Colonic mucosa (tissue), 4 donors: ENCODE data around the gene ITPK1. TPM values are rescaled to one million over a fixed set of nuclear protein-coding genes. Genes with fewer than 3 reads are reported as not detected.

Experiments used
- DNase-seq: peaks from one replicate; pipeline ENCODE4 v3.0.0-alpha.2; 2020
- H3K27ac ChIP-seq: fragments of 200-600 bp; one replicate; pipeline ENCODE4 v1.8.0; 2021
- H3K27me3 ChIP-seq: fragments of 200-600 bp; one replicate; pipeline ENCODE4 v1.8.0; 2021
- H3K36me3 ChIP-seq: fragments of 200-600 bp; one replicate; pipeline ENCODE4 v1.8.0; 2021
- H3K4me1 ChIP-seq: fragments of 200-600 bp; one replicate; pipeline ENCODE4 v1.8.0; 2021; ENCODE audit warnings: mild to moderate bottlenecking
- H3K4me3 ChIP-seq: fragments of 200-600 bp; one replicate; pipeline ENCODE4 v1.8.0; 2021
- H3K9ac ChIP-seq, 2 donors: one replicate each; pipeline ENCODE4 v1.7.0; 2013; ENCODE audit warnings: control low read depth in 2 of 2, low read depth in 2 of 2, low read length in 2 of 2
- H3K9me3 ChIP-seq: fragments of 200-600 bp; one replicate; pipeline ENCODE4 v1.8.0; 2021
- intact Hi-C: fragments of 100-400 bp; cut with DNase I; formaldehyde crosslinking; loops from one replicate; pipeline ENCODE4 v1.14.1; 2022
- total RNA-seq, 2 donors: library from RNA; stranded (reverse); fragmentation: NEBNext Ultra II Directional in 1 of 2; extraction: Animal tissue kit (Norgen Biotek cat#: 25700) in 1 of 2; gene quantifications; one replicate each; pipeline ENCODE4 v1.2.1, GENCODE V29; 2021
- TF ChIP-seq, protein P1 (sequence below): fragments of 200-600 bp; IDR thresholded peaks from one replicate; pipeline ENCODE4 v1.8.0; 2022; ENCODE audit warnings: antibody characterized with exemption, mild to moderate bottlenecking
- donor health status: healthy.
- donor health status: DM: no; HTN: no; CAD: no.
- donor health status: DM: no; HTN: no; CAD: no.

Gene ITPK1
- total RNA-seq, 2 donors from 2014 or later, result 118 to 134 TPM

GRCh38 chr14:92900660-92901059 is 215.1 kb downstream of the ITPK1 start:
- intact Hi-C loops, result no loop called here
- DNase-seq, result no peak
- TF ChIP-seq, protein P1, sequence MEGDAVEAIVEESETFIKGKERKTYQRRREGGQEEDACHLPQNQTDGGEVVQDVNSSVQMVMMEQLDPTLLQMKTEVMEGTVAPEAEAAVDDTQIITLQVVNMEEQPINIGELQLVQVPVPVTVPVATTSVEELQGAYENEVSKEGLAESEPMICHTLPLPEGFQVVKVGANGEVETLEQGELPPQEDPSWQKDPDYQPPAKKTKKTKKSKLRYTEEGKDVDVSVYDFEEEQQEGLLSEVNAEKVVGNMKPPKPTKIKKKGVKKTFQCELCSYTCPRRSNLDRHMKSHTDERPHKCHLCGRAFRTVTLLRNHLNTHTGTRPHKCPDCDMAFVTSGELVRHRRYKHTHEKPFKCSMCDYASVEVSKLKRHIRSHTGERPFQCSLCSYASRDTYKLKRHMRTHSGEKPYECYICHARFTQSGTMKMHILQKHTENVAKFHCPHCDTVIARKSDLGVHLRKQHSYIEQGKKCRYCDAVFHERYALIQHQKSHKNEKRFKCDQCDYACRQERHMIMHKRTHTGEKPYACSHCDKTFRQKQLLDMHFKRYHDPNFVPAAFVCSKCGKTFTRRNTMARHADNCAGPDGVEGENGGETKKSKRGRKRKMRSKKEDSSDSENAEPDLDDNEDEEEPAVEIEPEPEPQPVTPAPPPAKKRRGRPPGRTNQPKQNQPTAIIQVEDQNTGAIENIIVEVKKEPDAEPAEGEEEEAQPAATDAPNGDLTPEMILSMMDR, result no peak
- Histone ChIP-seq H3K9ac (no peak overlapping the region), H3K4me1 (no peaks in the 10 kb centered on the region), H3K4me3 (no peak overlapping the region), H3K27ac (no peak overlapping the region), H3K9me3 (no peaks in the 10 kb centered on the region), H3K27me3 (no peaks in the 10 kb centered on the region), H3K36me3 (no peaks in the 10 kb centered on the region)

DNA sequence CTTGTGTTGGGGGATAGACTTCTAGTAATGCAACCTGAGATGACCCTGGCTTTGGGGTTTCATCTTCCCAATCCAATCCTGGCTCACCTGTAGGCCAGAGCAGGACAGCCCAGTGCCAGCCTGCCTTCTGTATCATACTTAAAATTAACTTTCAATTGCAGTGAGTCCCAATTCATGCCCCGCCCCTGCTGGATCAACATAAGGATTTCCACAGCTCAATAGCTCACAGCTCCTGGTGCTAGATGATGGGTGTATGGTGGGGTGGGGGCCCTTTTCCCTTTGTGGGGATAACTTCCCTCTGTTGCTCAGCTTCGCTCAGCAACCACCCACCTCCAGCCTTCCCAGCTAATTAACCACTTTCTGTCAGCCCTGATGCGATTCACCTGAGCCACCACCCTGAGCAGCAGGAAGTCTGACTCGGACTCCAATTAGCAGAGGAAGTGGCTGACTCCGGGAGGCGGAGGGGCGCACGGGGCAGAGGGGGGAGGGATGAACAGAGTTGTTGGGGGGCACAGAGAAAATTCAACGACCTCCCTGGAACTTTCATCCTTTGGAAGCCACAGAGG is 217.1 kb downstream of the ITPK1 start:
- H3K9me3 ChIP-seq, result no peaks in the 10 kb centered on the region
- DNase-seq, result no peak
- no peaks in the 10 kb centered on the region for H3K27me3 ChIP-seq
- H3K36me3 ChIP-seq, result no peaks in the 10 kb centered on the region
- H3K9ac ChIP-seq, result no peak overlapping the region
- H3K4me3 ChIP-seq, result no peak overlapping the region
- intact Hi-C loops, result no loop called here
- no peaks in the 10 kb centered on the region for H3K4me1 ChIP-seq
- no peak overlapping the region for H3K27ac ChIP-seq
- TF ChIP-seq, protein P1, result no peak

- no peaks in the 10 kb centered on the region for H3K36me3 ChIP-seq
- TF ChIP-seq, protein P1, result no peak
- no peak overlapping the region for H3K27ac ChIP-seq
- no peaks in the 10 kb centered on the region for H3K4me1 ChIP-seq
- H3K27me3 ChIP-seq, result no peaks in the 10 kb centered on the region
- H3K9ac ChIP-seq, result no peak overlapping the region
- no peak overlapping the region for H3K4me3 ChIP-seq
- H3K9me3 ChIP-seq, result no peaks in the 10 kb centered on the region
- intact Hi-C loops, result no loop called here
- no peak for DNase-seq
These were observed 217.7 kb downstream of the ITPK1 start for GRCh38 chr14:92897922-92898565.

DNA sequence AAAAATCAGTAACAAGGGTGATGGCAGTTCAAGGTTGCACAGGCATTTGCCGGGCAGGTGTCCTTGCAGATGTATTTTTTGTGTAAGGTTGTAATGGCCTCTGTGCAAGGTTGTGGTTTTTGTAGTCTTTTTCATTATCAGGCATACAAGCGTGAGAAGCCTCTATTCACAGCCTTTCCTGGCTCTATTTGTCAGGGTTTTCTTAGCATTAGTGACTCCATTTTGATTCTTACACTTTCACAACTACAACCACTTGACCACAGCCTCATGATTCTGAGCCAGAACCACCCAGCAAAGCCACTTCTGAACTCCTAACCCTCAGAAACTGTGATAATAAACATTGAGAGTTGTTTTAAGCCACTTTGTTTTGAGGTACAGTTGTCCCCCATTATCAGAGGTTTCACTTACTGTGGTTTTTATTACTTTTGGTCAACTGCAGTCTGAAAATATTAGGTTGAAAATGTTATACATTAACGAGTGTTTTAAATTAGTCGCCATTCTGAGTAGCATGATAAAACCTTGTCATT is 220.3 kb downstream of the ITPK1 start:
- Histone ChIP-seq H3K27me3 (no peaks in the 10 kb centered on the region), H3K9ac (no peak overlapping the region), H3K4me3 (no peak overlapping the region), H3K27ac (no peak overlapping the region), H3K4me1 (no peaks in the 10 kb centered on the region), H3K36me3 (no peaks in the 10 kb centered on the region), H3K9me3 (no peaks in the 10 kb centered on the region)
- intact Hi-C loops, result no loop called here
- TF ChIP-seq, protein P1, result no peak
- DNase-seq, result no peak

GRCh38 chr14:92892589-92892988 is 223.1 kb downstream of the ITPK1 start:
- no peak for DNase-seq
- no peak overlapping the region for H3K27ac ChIP-seq
- TF ChIP-seq, protein P1, result no peak
- no peaks in the 10 kb centered on the region for H3K9me3 ChIP-seq
- no peaks in the 10 kb centered on the region for H3K27me3 ChIP-seq
- intact Hi-C loops, result no loop called here
- H3K4me1 ChIP-seq, result no peaks in the 10 kb centered on the region
- H3K9ac ChIP-seq, result no peak overlapping the region
- no peaks in the 10 kb centered on the region for H3K36me3 ChIP-seq
- H3K4me3 ChIP-seq, result no peak overlapping the region
